Fibroblast of lung (primary cell): ENCODE data around the gene RFPL4AL1.

ENCODE experiments used
- EZH2 ChIP-seq: IDR thresholded peaks from 2 replicates; pipeline ENCODE4 v1.5.1; 2012; ENCODE audit warnings: low read length, control low read depth, mild to moderate bottlenecking; ENCODE audit errors: missing control alignments
- TF ChIP-seq, protein P1 (sequence below), 2 donors: IDR thresholded peaks in 1 of 2; conservative IDR thresholded peaks in 1 of 2; 1 replicate in 1 of 2; 2 replicates in 1 of 2; pipeline ENCODE4 v1.5.1; 2011 to 2012; ENCODE audit warnings: low read length in 2 of 2, control low read depth in 1 of 2, inconsistent platforms in 1 of 2, low read depth in 1 of 2, mild to moderate bottlenecking in 1 of 2

DNA sequence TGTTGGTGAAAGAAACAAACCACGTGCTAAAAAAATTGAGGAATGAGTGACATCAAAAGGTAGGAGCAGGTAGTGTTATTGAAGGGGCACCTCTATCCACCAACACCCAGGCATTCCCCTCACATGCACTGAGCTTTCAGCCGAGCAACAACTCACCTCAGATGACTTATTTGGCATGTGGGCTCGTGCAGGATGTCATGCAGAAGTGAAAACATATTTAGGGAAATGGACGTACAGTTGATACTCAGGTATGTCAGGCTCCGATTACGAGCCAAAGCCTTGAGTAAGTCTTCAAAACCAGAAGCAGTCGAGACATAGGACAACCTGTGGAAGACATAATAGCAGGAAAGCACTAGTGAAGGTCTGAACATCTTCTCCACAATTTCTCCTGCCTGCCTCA, 32.5 kb downstream of the RFPL4AL1 start:
- TF ChIP-seq, protein P1, sequence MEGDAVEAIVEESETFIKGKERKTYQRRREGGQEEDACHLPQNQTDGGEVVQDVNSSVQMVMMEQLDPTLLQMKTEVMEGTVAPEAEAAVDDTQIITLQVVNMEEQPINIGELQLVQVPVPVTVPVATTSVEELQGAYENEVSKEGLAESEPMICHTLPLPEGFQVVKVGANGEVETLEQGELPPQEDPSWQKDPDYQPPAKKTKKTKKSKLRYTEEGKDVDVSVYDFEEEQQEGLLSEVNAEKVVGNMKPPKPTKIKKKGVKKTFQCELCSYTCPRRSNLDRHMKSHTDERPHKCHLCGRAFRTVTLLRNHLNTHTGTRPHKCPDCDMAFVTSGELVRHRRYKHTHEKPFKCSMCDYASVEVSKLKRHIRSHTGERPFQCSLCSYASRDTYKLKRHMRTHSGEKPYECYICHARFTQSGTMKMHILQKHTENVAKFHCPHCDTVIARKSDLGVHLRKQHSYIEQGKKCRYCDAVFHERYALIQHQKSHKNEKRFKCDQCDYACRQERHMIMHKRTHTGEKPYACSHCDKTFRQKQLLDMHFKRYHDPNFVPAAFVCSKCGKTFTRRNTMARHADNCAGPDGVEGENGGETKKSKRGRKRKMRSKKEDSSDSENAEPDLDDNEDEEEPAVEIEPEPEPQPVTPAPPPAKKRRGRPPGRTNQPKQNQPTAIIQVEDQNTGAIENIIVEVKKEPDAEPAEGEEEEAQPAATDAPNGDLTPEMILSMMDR (conservative IDR thresholded peaks at IDR 0.05 in 1 of 2, IDR thresholded peaks at IDR 0.05 in 1 of 2; ENCODE audit: low read depth in 1 of 2, low read length in 2 of 2) = no peak
- TF ChIP-seq EZH2 = no peak
